Vagina (tissue), 2 donors: ENCODE results near the gene BRIP1. TPM values are rescaled to one million over a fixed set of nuclear protein-coding genes. Genes with fewer than 3 reads are reported as not detected.

Experiments used
- DNase-seq, 2 donors: peaks; one replicate each; pipeline ENCODE4 v3.0.0-alpha.2; 2017; ENCODE audit errors: extremely low spot score in 2 of 2
- H3K27ac ChIP-seq: fragments of 200-600 bp; sonication (generic); one replicate; pipeline ENCODE4 v1.5.1; 2019
- H3K27me3 ChIP-seq: fragments of 200-600 bp; sonication (generic); one replicate; pipeline ENCODE4 v1.5.1; 2019
- H3K36me3 ChIP-seq, 2 donors: fragments of 200-600 bp; sonication (generic); one replicate each; pipeline ENCODE4 v1.5.1; 2017 to 2019
- H3K4me1 ChIP-seq: fragments of 200-600 bp; sonication (generic); one replicate; pipeline ENCODE4 v1.5.1; 2019
- H3K4me3 ChIP-seq, 2 donors: fragments of 200-600 bp; sonication (generic); 1 replicate in 1 of 2; 2 replicates in 1 of 2; pipeline ENCODE4 v1.5.1; 2016 to 2019
- H3K9me3 ChIP-seq: fragments of 200-600 bp; sonication (generic); one replicate; pipeline ENCODE4 v1.5.1; 2019
- CTCF ChIP-seq, 3 experiments: fragments of 450-650 bp in 2 of 3; fragments of 200-600 bp in 1 of 3; sonication (generic) in 1 of 3; IDR thresholded peaks; one replicate each; pipeline ENCODE4 v1.5.1; 2017 to 2019; ENCODE audit warnings: antibody characterized with exemption in 3 of 3, mild to moderate bottlenecking in 2 of 3, moderate library complexity in 2 of 3
- POLR2A ChIP-seq, 2 donors: fragments of 450-650 bp; IDR thresholded peaks; one replicate each; pipeline ENCODE4 v1.6.1; 2017; ENCODE audit warnings: antibody characterized with exemption in 2 of 2, mild to moderate bottlenecking in 2 of 2, moderate library complexity in 2 of 2
- POLR2AphosphoS5 ChIP-seq, 2 donors: sonication (generic); formaldehyde crosslinking; IDR thresholded peaks; one replicate each; pipeline ENCODE4 v1.9.0; 2017; ENCODE audit warnings: antibody characterized with exemption in 2 of 2, mild to moderate bottlenecking in 2 of 2, low read depth in 1 of 2; ENCODE audit not compliant: insufficient read depth in 1 of 2
- intact Hi-C: fragments of 100-400 bp; cut with DNase I; formaldehyde crosslinking; loops from one replicate; pipeline ENCODE4 v1.15.1; 2023
- total RNA-seq: library from RNA; depleted of rRNA; stranded (reverse); fragments of >200 nt; gene quantifications from one replicate; pipeline ENCODE4 v1.2.3, GENCODE V29; 2016

The BRIP1 gene
- total RNA-seq, 1 donor from 2014 or later, result 0.98 TPM

- TF ChIP-seq POLR2AphosphoS5 (IDR thresholded peaks at IDR 0.05; ENCODE audit: insufficient read depth in 1 of 2, low read depth in 1 of 2) (no peak), CTCF (IDR thresholded peaks at IDR 0.05) (no peak), POLR2A (IDR thresholded peaks at IDR 0.05) (no peak)
- Histone ChIP-seq H3K9me3 (no peaks in the 10 kb centered on the region), H3K36me3 (no peaks in the 10 kb centered on the region)
These were observed 53.4 kb downstream of the BRIP1 start for GRCh38 chr17:61809816-61810392.

GRCh38 chr17:61808442-61808841 lies 54.9 kb downstream of the BRIP1 start:
- no peak for DNase-seq
- Histone ChIP-seq H3K36me3 (no peaks in the 10 kb centered on the region), H3K27ac (no peak overlapping the region), H3K4me3 (no peak overlapping the region), H3K4me1 (no peaks in the 10 kb centered on the region), H3K27me3 (no peaks in the 10 kb centered on the region), H3K9me3 (no peaks in the 10 kb centered on the region)
- intact Hi-C loops, result no loop called here
- TF ChIP-seq CTCF (IDR thresholded peaks at IDR 0.05), result no peak
- no peak for TF ChIP-seq POLR2AphosphoS5 (IDR thresholded peaks at IDR 0.05; ENCODE audit: insufficient read depth in 1 of 2, low read depth in 1 of 2)
- no peak for TF ChIP-seq POLR2A (IDR thresholded peaks at IDR 0.05)

More at GRCh38 chr17:61809816-61810392, 53.4 kb downstream of the BRIP1 start:
- no peaks in the 10 kb centered on the region for H3K4me1 ChIP-seq
- H3K27me3 ChIP-seq, result no peaks in the 10 kb centered on the region
- intact Hi-C loops, result no loop called here
- DNase-seq, result no peak
- H3K27ac ChIP-seq, result no peak overlapping the region
- H3K4me3 ChIP-seq, result no peak overlapping the region

GRCh38 chr17:61806936-61807335 lies 56.4 kb downstream of the BRIP1 start:
- H3K36me3 ChIP-seq, result no peaks in the 10 kb centered on the region
- no peaks in the 10 kb centered on the region for H3K27me3 ChIP-seq
- no peak overlapping the region for H3K27ac ChIP-seq
- DNase-seq, result no peak
- H3K9me3 ChIP-seq, result no peaks in the 10 kb centered on the region
- H3K4me1 ChIP-seq, result no peaks in the 10 kb centered on the region
- intact Hi-C loops, result no loop called here
- TF ChIP-seq CTCF (IDR thresholded peaks at IDR 0.05), result no peak
- no peak for TF ChIP-seq POLR2A (IDR thresholded peaks at IDR 0.05)
- no peak for TF ChIP-seq POLR2AphosphoS5 (IDR thresholded peaks at IDR 0.05; ENCODE audit: insufficient read depth in 1 of 2, low read depth in 1 of 2)
- H3K4me3 ChIP-seq, result no peak overlapping the region

GRCh38 chr17:61806081-61806828 lies 57.1 kb downstream of the BRIP1 start:
- no peak for TF ChIP-seq CTCF (IDR thresholded peaks at IDR 0.05)
- TF ChIP-seq POLR2A (IDR thresholded peaks at IDR 0.05), result no peak
- no peak for TF ChIP-seq POLR2AphosphoS5 (IDR thresholded peaks at IDR 0.05; ENCODE audit: insufficient read depth in 1 of 2, low read depth in 1 of 2)
- Histone ChIP-seq H3K4me1 (no peaks in the 10 kb centered on the region), H3K27ac (no peak overlapping the region), H3K36me3 (no peaks in the 10 kb centered on the region), H3K27me3 (no peaks in the 10 kb centered on the region), H3K9me3 (no peaks in the 10 kb centered on the region), H3K4me3 (no peak overlapping the region)
- intact Hi-C loops, result no loop called here
- no peak for DNase-seq

GRCh38 chr17:61805399-61805798 lies 57.9 kb downstream of the BRIP1 start:
- Histone ChIP-seq H3K4me1 (no peaks in the 10 kb centered on the region), H3K27ac (no peak overlapping the region), H3K27me3 (no peaks in the 10 kb centered on the region), H3K36me3 (no peaks in the 10 kb centered on the region), H3K9me3 (no peaks in the 10 kb centered on the region), H3K4me3 (no peak overlapping the region)
- TF ChIP-seq POLR2AphosphoS5 (IDR thresholded peaks at IDR 0.05; ENCODE audit: insufficient read depth in 1 of 2, low read depth in 1 of 2), result no peak
- TF ChIP-seq POLR2A (IDR thresholded peaks at IDR 0.05), result no peak
- TF ChIP-seq CTCF (IDR thresholded peaks at IDR 0.05), result no peak
- no peak for DNase-seq
- intact Hi-C loops, result no loop called here
